Dermis microvascular lymphatic vessel endothelial cell (primary cell): Measurements from ENCODE around the gene KCTD17. TPM values are rescaled to one million over a fixed set of nuclear protein-coding genes. Genes with fewer than 3 reads are reported as not detected.

Source experiments
- DNase-seq, 2 donors: peaks; one replicate each; pipeline versions ENCODE4 v3.0.0 to v3.0.0-alpha.2; 2010; ENCODE audit warnings: low read depth in 2 of 2
- total RNA-seq: library from RNA; depleted of rRNA; stranded (reverse); fragments of >200 nt; gene quantifications from 2 replicates; pipeline ENCODE4 v1.2.1, GENCODE V29; 2014

Gene KCTD17
- 50.6 and 74.3 TPM in 2 replicates for total RNA-seq

DNA sequence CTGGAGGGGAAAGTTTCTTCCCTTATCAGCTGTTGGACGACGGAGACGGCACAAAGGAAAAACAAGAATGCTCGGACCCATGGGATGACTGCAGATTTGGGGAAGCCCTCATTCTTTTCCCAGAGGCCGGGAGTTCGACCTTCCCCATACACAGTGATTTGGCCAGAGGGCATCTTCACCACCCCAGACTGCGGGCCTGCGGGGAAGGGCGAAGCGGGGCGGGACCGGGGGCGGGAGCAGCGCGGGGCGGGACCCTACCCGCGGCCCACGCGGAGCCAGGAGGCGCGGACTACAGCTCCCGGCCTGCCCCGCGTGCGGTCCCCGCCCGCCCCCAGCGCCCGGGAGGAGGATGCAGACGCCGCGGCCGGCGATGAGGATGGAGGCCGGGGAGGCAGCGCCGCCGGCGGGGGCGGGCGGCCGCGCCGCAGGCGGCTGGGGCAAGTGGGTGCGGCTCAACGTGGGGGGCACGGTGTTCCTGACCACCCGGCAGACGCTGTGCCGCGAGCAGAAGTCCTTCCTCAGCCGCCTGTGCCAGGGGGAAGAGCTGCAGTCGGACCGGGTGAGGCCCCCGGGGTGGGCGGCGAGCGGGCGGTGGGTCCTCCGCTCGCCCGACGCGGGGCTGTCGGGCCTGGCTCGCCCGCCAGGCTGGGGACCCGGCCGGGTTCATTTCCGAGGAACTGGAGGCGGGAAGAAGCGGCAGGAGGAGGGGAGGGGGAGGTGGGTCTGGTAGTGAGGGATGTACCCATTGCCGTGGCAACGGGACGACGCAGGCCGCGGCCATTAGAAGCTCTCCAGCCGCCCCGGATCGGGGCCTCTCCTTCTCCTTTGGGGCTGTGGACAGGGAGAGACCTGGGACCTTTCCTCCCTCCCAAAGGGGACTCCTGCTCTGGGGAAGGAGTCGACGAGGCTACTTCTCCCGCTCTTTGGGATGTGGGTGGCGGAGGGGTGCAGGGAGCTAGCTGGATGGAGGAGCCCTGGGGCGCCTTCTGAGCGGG is at the start of gene KCTD17:
KCTD17 (plus strand) TSS at position 352 of the 995 bp plus-strand sequence; CDS start at position 371, 19 bp downstream.
- peak; percentile 22 to 71 for DNase-seq

DNA sequence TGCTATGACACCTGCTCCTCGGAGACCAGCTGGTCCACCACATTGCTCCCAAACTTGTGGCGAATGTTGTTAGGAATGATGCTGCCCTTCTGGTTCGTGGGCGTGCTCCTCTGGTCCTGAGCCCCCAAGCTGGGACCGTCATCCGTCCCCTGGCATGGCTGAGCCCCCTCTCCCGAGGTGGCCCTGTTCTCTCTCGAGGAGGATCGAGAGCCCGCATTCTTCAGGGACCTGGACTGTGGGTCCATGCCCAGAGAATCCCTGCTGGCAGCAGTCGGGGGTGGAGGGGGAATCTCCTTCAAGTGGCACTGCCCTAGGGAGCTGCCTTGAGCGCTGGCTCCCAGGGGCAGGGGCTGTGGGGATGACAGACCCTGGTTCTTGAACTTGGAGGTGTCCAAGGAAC is 49.7 kb upstream of the KCTD17 start:
- DNase-seq = no peak

DNA sequence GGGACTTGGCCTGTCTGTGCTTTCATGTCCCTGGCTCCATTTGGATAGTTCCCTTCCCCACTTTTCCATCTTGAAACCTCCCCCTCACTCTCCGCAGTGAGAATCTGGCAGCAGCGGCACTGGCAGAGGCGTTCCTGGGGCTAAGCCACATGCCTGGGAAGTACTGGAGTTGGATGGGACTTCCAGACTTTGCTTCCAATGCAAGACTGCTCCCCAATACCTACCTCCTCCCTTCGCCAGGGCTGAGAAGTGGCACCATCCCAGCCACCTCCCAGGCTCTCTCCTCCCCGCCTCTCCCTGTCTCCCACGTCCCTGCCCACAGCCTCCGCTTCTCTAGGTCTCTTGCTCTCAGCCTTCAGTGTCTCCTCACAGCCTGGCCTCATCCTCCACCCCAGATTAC is 48.9 kb upstream of the KCTD17 start:
- DNase-seq = no peak

- DNase-seq = peak in 1 of 2 donors; percentile 22
Observed at GRCh38 chr22:37007651-37008050, 43.9 kb upstream of the KCTD17 start.

DNA sequence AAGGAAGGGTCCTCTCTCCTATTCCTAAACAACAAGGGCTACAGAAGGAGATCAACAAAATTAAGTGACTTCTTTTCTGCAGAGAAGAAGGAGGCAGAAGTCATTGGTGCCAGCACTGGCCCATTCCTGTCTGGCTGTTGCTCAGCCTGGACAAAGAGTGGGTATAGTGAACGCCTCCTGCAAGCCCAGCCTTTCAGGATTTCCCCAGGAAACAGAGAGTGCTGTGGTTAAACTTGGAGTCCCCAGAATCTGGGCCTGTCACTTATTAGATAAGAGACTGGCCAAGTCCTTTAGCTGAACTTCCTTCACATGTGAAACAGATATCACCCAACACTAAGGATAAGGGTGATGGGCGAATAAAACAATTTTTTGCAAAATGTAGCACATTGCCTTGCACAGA is 43.2 kb upstream of the KCTD17 start:
- peak in 1 of 2 donors; percentile 59 for DNase-seq

GRCh38 chr22:37009490-37009889 is 42.1 kb upstream of the KCTD17 start:
- DNase-seq = no peak

GRCh38 chr22:37010174-37010573 is 41.4 kb upstream of the KCTD17 start:
- DNase-seq = no peak

GRCh38 chr22:37010976-37011375 is 40.6 kb upstream of the KCTD17 start:
- no peak for DNase-seq

DNA sequence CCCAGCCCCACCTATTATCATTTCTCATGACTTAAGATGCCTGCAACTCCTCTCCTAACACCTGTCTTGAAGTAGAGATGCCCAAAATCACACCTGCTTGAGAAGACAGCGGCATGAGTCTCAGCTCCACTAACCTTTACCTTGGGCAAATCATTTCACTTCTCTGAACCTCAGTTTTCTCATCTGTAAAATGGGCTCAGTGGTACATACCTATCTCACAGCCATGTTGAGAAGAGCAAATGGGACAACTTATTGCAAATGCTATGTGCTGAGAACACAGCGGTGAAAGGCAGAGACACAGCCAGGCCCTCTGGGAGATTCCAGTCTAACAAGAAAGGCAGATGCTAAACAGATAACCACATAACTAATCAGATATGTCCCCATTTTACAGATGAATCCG is 40.1 kb upstream of the KCTD17 start:
- no peak for DNase-seq

DNA sequence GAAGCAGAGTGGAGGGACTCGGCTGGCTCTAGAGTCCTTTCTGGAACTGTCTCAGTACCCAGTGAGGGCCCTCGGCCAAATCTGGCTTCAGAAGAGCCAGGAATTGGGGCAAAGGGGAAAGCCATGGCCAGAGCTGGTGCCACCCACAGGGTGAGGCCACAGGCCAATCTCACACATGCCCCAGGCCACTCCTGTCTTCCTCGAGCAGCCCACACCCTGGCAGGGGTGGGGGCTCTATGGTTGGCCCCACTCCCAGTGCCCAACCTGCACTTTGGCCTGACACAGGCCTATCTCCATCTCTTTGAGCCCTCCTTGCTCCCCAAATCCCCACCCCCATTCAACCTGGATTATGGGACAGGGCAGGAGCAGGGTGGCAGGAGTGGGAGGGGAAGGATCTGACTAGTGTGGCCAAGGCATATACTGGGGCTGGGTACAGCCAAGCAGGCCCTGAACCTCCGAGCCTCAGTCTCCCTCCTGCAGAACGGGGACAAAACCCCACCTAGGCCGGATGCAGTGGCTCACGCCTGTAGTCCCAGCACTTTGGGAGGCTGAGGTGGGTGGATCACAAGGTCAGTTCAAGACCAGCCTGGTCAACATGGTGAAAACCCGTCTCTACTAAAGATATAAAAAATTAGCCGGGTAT is 39.2 kb upstream of the KCTD17 start:
- DNase-seq = no peak

DNA sequence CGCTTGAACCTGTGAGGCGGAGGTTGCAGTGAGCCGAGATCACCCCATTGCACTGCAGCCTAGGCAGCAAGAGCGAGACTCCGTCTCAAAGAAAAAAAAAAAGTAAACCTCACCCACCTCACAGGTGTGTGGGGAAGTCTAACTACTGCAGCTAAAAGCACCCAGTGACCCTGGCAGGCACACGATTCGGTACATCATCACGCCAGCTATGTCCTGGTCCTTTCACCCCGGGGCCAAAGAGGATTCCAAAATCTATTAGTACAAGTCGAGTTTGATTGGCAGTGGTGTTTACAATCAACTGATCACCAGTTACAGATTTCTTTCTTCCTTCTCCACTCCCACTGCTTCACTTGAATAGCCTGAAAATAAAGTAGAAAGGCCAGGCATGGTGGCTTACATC is 38.6 kb upstream of the KCTD17 start:
- no peak for DNase-seq

GRCh38 chr22:37014415-37014806 is 37.1 kb upstream of the KCTD17 start:
- no peak for DNase-seq

- no peak for DNase-seq
Observed at GRCh38 chr22:37014835-37015586, 36.5 kb upstream of the KCTD17 start.

DNA sequence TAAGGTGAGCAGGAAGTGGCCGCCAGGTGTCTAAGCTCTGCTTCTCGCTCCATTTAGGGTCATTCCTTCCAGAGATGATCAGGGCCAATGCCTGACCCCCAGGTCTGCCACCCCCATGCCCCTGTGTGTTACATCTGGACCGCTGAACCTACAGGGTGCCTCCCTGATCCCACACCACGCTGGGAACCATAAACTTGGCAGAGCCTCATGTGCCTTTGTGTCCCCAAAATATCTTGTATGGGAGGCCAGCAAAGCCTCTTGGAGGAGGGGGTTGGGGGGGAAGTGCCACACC is 36.0 kb upstream of the KCTD17 start:
- DNase-seq = no peak

GRCh38 chr22:37016134-37016910 is 35.2 kb upstream of the KCTD17 start:
- DNase-seq = no peak

- DNase-seq = no peak
Observed at GRCh38 chr22:37017356-37017755, 34.2 kb upstream of the KCTD17 start.

- peak in 1 of 2 donors; percentile 3 for DNase-seq
Observed at GRCh38 chr22:37018086-37018814, 33.3 kb upstream of the KCTD17 start.

GRCh38 chr22:37018815-37019308 is 32.7 kb upstream of the KCTD17 start:
- DNase-seq = peak in 1 of 2 donors; percentile 33

DNA sequence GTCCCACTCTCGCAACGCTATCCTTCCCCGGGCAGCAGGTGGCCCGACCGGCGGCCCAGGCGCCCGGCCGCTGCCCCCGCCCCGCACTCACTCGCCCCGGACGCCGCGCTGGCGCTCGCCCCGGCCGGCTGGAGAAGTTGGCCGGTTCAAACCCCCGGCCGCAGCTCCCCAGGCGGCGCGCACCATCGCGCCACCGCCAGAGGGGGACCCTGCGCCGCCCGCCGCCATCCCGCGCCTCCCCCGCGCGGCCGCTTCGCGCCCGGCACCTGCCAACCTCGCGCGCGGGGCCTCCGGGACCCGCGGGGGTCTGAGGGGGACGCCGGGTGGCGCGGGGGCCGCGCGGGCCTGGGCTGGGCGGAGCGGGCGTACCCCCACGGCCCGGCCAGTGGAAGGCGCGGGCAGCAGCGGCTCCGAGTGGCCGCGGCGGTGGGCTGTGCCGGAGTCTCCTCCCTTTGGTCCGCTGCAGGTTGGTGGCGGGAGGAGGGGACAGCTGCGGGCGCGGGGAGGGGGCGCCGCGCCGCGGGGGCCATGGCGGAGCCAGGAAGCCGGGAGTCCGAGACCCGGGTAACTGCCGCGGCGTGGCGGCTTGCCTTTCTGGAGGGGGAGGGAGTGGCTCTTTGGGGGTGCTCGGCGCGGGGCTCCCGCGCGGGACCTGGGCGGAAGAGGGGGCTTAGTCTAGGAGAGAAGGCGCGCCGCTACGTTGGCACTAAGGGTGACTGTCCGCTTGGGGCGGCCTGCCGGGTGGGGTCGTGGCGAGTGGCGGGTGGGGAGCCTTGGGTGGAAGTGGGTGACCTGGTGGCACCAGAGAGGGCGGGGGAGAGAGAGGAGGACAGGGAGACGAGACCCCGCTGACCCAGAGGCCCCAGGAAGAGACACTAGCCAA is 32.0 kb upstream of the KCTD17 start, which contains the start of the genes MPST and TST:
MPST (plus strand) TSS at position 434 of the 883 bp plus-strand sequence; CDS start at position 529, 95 bp downstream.
TST (minus strand) TSS at position 139 of the 883 bp plus-strand sequence. CDS start 715 bp downstream, outside the sequence.
- peak; percentile 49 to 87 for DNase-seq
